ENCODE data around the gene ERBB4. TPM values are rescaled to one million over a fixed set of nuclear protein-coding genes. Genes with fewer than 3 reads are reported as not detected.

Gene ERBB4
- polyA plus RNA-seq, 1 donor from 2014 or later: not detected

- Mint-ChIP-seq H3K4me3 (no peak overlapping the region), H3K27me3 (peaks cover 1% of the 10 kb centered on the region), H3K27ac (no peak overlapping the region), H3K4me1 (no peaks in the 10 kb centered on the region), H3K9me3 (peaks cover 0 to 4% (median 2%) of the 10 kb centered on the region in 3 donors), H3K36me3 (no peaks in the 10 kb centered on the region)
Measured at GRCh38 chr2:211473116-211473515, 1065.5 kb downstream of the ERBB4 start.

- no peaks in the 10 kb centered on the region for H3K4me1 Mint-ChIP-seq
- H3K27ac Mint-ChIP-seq: no peak overlapping the region
- H3K36me3 Mint-ChIP-seq: no peaks in the 10 kb centered on the region
- H3K27me3 Mint-ChIP-seq: peaks cover 1% of the 10 kb centered on the region
- peaks cover 0 to 2% (median 0%) of the 10 kb centered on the region in 3 donors for H3K9me3 Mint-ChIP-seq
- no peak overlapping the region for H3K4me3 Mint-ChIP-seq
Measured at GRCh38 chr2:211469664-211470059, 1068.9 kb downstream of the ERBB4 start.

- H3K27ac Mint-ChIP-seq: no peak overlapping the region
- no peak overlapping the region for H3K4me3 Mint-ChIP-seq
- no peaks in the 10 kb centered on the region for H3K36me3 Mint-ChIP-seq
- peaks cover 0 to 2% (median 0%) of the 10 kb centered on the region in 3 donors for H3K9me3 Mint-ChIP-seq
- no peaks in the 10 kb centered on the region for H3K4me1 Mint-ChIP-seq
- H3K27me3 Mint-ChIP-seq: peaks cover 1% of the 10 kb centered on the region
Measured at GRCh38 chr2:211468877-211469663, 1069.5 kb downstream of the ERBB4 start.

- H3K4me3 Mint-ChIP-seq: no peak overlapping the region
- no peaks in the 10 kb centered on the region for H3K36me3 Mint-ChIP-seq
- H3K27me3 Mint-ChIP-seq: peaks cover 1% of the 10 kb centered on the region
- peaks cover 0 to 2% (median 0%) of the 10 kb centered on the region in 3 donors for H3K9me3 Mint-ChIP-seq
- H3K27ac Mint-ChIP-seq: no peak overlapping the region
- no peaks in the 10 kb centered on the region for H3K4me1 Mint-ChIP-seq
Measured at GRCh38 chr2:211468217-211468616, 1070.4 kb downstream of the ERBB4 start.

GRCh38 chr2:211463397-211463796, 1075.2 kb downstream of the ERBB4 start:
- peaks cover 0 to 5% (median 0%) of the 10 kb centered on the region in 3 donors for H3K9me3 Mint-ChIP-seq
- no peak overlapping the region for H3K4me3 Mint-ChIP-seq

GRCh38 chr2:211458974-211459373, 1079.6 kb downstream of the ERBB4 start:
- peaks cover 0 to 5% (median 0%) of the 10 kb centered on the region in 3 donors for H3K9me3 Mint-ChIP-seq
- no peaks in the 10 kb centered on the region for H3K4me1 Mint-ChIP-seq
- H3K27me3 Mint-ChIP-seq: no peaks in the 10 kb centered on the region
- no peak overlapping the region for H3K4me3 Mint-ChIP-seq
- no peak overlapping the region for H3K27ac Mint-ChIP-seq
- no peaks in the 10 kb centered on the region for H3K36me3 Mint-ChIP-seq

More at GRCh38 chr2:211463397-211463796, 1075.2 kb downstream of the ERBB4 start:
- H3K27me3 Mint-ChIP-seq: no peaks in the 10 kb centered on the region
- H3K36me3 Mint-ChIP-seq: no peaks in the 10 kb centered on the region
- no peaks in the 10 kb centered on the region for H3K4me1 Mint-ChIP-seq
- H3K27ac Mint-ChIP-seq: no peak overlapping the region

- Mint-ChIP-seq H3K27me3 (no peaks in the 10 kb centered on the region), H3K36me3 (no peaks in the 10 kb centered on the region), H3K4me3 (no peak overlapping the region), H3K9me3 (peaks cover 0 to 5% (median 0%) of the 10 kb centered on the region in 3 donors), H3K27ac (no peak overlapping the region), H3K4me1 (no peaks in the 10 kb centered on the region)
Measured at GRCh38 chr2:211457325-211457724, 1081.3 kb downstream of the ERBB4 start.

- no peaks in the 10 kb centered on the region for H3K4me1 Mint-ChIP-seq
- no peaks in the 10 kb centered on the region for H3K36me3 Mint-ChIP-seq
- no peaks in the 10 kb centered on the region for H3K27me3 Mint-ChIP-seq
- no peaks in the 10 kb centered on the region for H3K9me3 Mint-ChIP-seq
- H3K27ac Mint-ChIP-seq: no peak overlapping the region
- H3K4me3 Mint-ChIP-seq: no peak overlapping the region
Measured at GRCh38 chr2:211455216-211455841, 1083.3 kb downstream of the ERBB4 start.

GRCh38 chr2:211454679-211455078, 1083.9 kb downstream of the ERBB4 start:
- H3K4me3 Mint-ChIP-seq: no peak overlapping the region

GRCh38 chr2:211453311-211453887, 1085.2 kb downstream of the ERBB4 start:
- Mint-ChIP-seq H3K4me1 (no peaks in the 10 kb centered on the region), H3K27ac (no peak overlapping the region), H3K36me3 (no peaks in the 10 kb centered on the region), H3K4me3 (no peak overlapping the region), H3K9me3 (no peaks in the 10 kb centered on the region), H3K27me3 (no peaks in the 10 kb centered on the region)

More at GRCh38 chr2:211454679-211455078, 1083.9 kb downstream of the ERBB4 start:
- Mint-ChIP-seq H3K4me1 (no peaks in the 10 kb centered on the region), H3K9me3 (no peaks in the 10 kb centered on the region), H3K27ac (no peak overlapping the region), H3K27me3 (no peaks in the 10 kb centered on the region), H3K36me3 (no peaks in the 10 kb centered on the region)

- peaks cover 0 to 2% (median 0%) of the 10 kb centered on the region in 3 donors for H3K4me1 Mint-ChIP-seq
- no peak overlapping the region for H3K4me3 Mint-ChIP-seq
- H3K27ac Mint-ChIP-seq: no peak overlapping the region
- no peaks in the 10 kb centered on the region for H3K9me3 Mint-ChIP-seq
- H3K36me3 Mint-ChIP-seq: no peaks in the 10 kb centered on the region
- no peaks in the 10 kb centered on the region for H3K27me3 Mint-ChIP-seq
Measured at GRCh38 chr2:211451642-211452041, 1087.0 kb downstream of the ERBB4 start.

- Mint-ChIP-seq H3K4me3 (no peak overlapping the region), H3K27ac (no peak overlapping the region), H3K9me3 (no peaks in the 10 kb centered on the region), H3K36me3 (no peaks in the 10 kb centered on the region), H3K27me3 (no peaks in the 10 kb centered on the region), H3K4me1 (peaks cover 0 to 2% (median 0%) of the 10 kb centered on the region in 3 donors)
Measured at GRCh38 chr2:211449819-211450218, 1088.8 kb downstream of the ERBB4 start.

GRCh38 chr2:211447548-211447947, 1091.1 kb downstream of the ERBB4 start:
- Mint-ChIP-seq H3K27me3 (no peaks in the 10 kb centered on the region), H3K4me3 (no peak overlapping the region), H3K36me3 (no peaks in the 10 kb centered on the region), H3K9me3 (no peaks in the 10 kb centered on the region), H3K4me1 (peaks cover 0 to 2% (median 1%) of the 10 kb centered on the region in 3 donors), H3K27ac (no peak overlapping the region)

- H3K9me3 Mint-ChIP-seq: peaks cover 0 to 3% (median 0%) of the 10 kb centered on the region in 3 donors
- H3K4me3 Mint-ChIP-seq: no peak overlapping the region
- no peaks in the 10 kb centered on the region for H3K36me3 Mint-ChIP-seq
- H3K4me1 Mint-ChIP-seq: peaks cover 0 to 2% (median 1%) of the 10 kb centered on the region in 3 donors
- H3K27me3 Mint-ChIP-seq: no peaks in the 10 kb centered on the region
- no peak overlapping the region for H3K27ac Mint-ChIP-seq
Measured at GRCh38 chr2:211440107-211440506, 1098.5 kb downstream of the ERBB4 start.

- H3K4me3 Mint-ChIP-seq: no peak overlapping the region
- peaks cover 0 to 2% (median 1%) of the 10 kb centered on the region in 3 donors for H3K4me1 Mint-ChIP-seq
- H3K27me3 Mint-ChIP-seq: no peaks in the 10 kb centered on the region
- peaks cover 0 to 3% (median 0%) of the 10 kb centered on the region in 3 donors for H3K9me3 Mint-ChIP-seq
- H3K36me3 Mint-ChIP-seq: no peaks in the 10 kb centered on the region
- H3K27ac Mint-ChIP-seq: no peak overlapping the region
Measured at GRCh38 chr2:211439011-211439410, 1099.6 kb downstream of the ERBB4 start.

Data from IgD-negative memory B cell (primary cell).